Right lobe of liver (tissue), 6 donors: ENCODE measurements around the gene SLC22A4. TPM values are rescaled to one million over a fixed set of nuclear protein-coding genes. Genes with fewer than 3 reads are reported as not detected.

Experiments used
- ATAC-seq, 4 donors: fragments of 200-7000 bp; cut with Tn5 transposase; one replicate each; pipeline ENCODE4 v1.9.1; 2020; ENCODE audit warnings: mild to moderate bottlenecking in 4 of 4, moderate library complexity in 4 of 4
- DNase-seq, 3 donors: peaks; one replicate each; pipeline ENCODE4 v3.0.0-alpha.2; 2020
- H3K27ac ChIP-seq, 3 donors: fragments of 200-600 bp; one replicate each; pipeline ENCODE4 v1.8.0; 2022
- H3K27me3 ChIP-seq, 2 donors: fragments of 200-600 bp; one replicate each; pipeline ENCODE4 v1.8.0; 2022
- H3K36me3 ChIP-seq, 4 donors: fragments of 200-600 bp; sonication (generic) in 1 of 4; one replicate each; pipeline versions ENCODE4 v1.5.1 to v1.8.0; 2017 to 2022; ENCODE audit warnings: control low read depth in 1 of 4
- H3K4me1 ChIP-seq, 4 donors: fragments of 200-600 bp; sonication (generic) in 1 of 4; one replicate each; pipeline versions ENCODE4 v1.5.1 to v1.8.0; 2017 to 2022; ENCODE audit warnings: control low read depth in 1 of 4
- H3K4me3 ChIP-seq, 3 donors: fragments of 200-600 bp; one replicate each; pipeline ENCODE4 v1.8.0; 2022
- H3K9me3 ChIP-seq, 4 donors: fragments of 200-600 bp; sonication (generic) in 1 of 4; one replicate each; pipeline versions ENCODE4 v1.5.1 to v1.8.0; 2017 to 2022; ENCODE audit warnings: control low read depth in 1 of 4
- CTCF ChIP-seq, 4 donors: fragments of 200-600 bp in 3 of 4; fragments of 450-650 bp in 1 of 4; IDR thresholded peaks; one replicate each; pipeline versions ENCODE4 v1.5.1 to v1.8.0; 2016 to 2022; ENCODE audit warnings: antibody characterized with exemption in 4 of 4, mild to moderate bottlenecking in 2 of 4
- POLR2A ChIP-seq: fragments of 450-650 bp; IDR thresholded peaks from one replicate; pipeline ENCODE4 v1.6.1; 2017; ENCODE audit warnings: antibody characterized with exemption, mild to moderate bottlenecking
- WGBS: methylation state at CpG from one replicate; pipeline ENCODE4 v1.1.6; 2018; ENCODE audit warnings: low coverage, low lambda C conversion rate; ENCODE audit not compliant: insufficient coverage; ENCODE audit errors: missing lambda C conversion rate; 5-methylcytosine and 5-hydroxymethylcytosine counted together
- intact Hi-C, 2 donors: fragments of 100-400 bp; cut with DNase I; formaldehyde crosslinking; loops; one replicate each; pipeline versions ENCODE4 v1.11.2 to v1.14.1; 2022
- total RNA-seq, 6 experiments: library from RNA; depleted of rRNA in 2 of 6; stranded (reverse); fragments of >200 nt in 2 of 6; fragmentation: NEBNext Ultra II Directional in 3 of 6; extraction: Animal tissue kit (Norgen Biotek cat#: 25700) in 3 of 6; gene quantifications; one replicate each; pipeline versions ENCODE4 v1.1.0 to v1.2.4, GENCODE V29; 2016 to 2023
- donor health status: DM: no; HTN: yes; CAD: no.
- donor health status: DM: no; HTN: no; CAD: no.
- donor health status: DM: no; HTN: no; CAD: no.
- donor health status: DM: no; HTN: yes; CAD: no.
- donor health status: DM: no; HTN: yes; CAD: no.

The SLC22A4 gene
- total RNA-seq, 6 experiments from 2014 or later = 0.31 to 0.59 (median 0.36) TPM

GRCh38 chr5:132389585-132390286, 95.5 kb downstream of the SLC22A4 start:
- Histone ChIP-seq H3K27me3 (no peaks in the 10 kb centered on the region), H3K36me3 (peaks cover 0 to 31% (median 7%) of the 10 kb centered on the region in 4 donors), H3K9me3 (no peaks in the 10 kb centered on the region), H3K27ac (peak overlapping the region in 2 of 3 donors; percentile 41 to 78), H3K4me1 (peaks cover 0 to 34% (median 7%) of the 10 kb centered on the region in 4 donors), H3K4me3 (no peak overlapping the region)
- no peak for DNase-seq
- 95% methylated on average over 8 of the region's 10 CpGs for WGBS
- intact Hi-C loops = loop anchor here (5.0 to 10.0 kb wide), 2 partner anchors 113 to 115 kb away; no protein-coding TSS in a partner anchor
- TF ChIP-seq CTCF (IDR thresholded peaks at IDR 0.05) (no peak), POLR2A (no peak)
- ATAC-seq = no peak

GRCh38 chr5:132391247-132391646, 97.1 kb downstream of the SLC22A4 start:
- ATAC-seq (no peak), DNase-seq (no peak)
- Histone ChIP-seq H3K9me3 (no peaks in the 10 kb centered on the region), H3K27me3 (no peaks in the 10 kb centered on the region), H3K27ac (no peak overlapping the region), H3K36me3 (peaks cover 0 to 33% (median 8%) of the 10 kb centered on the region in 4 donors), H3K4me3 (no peak overlapping the region), H3K4me1 (peaks cover 0 to 23% (median 7%) of the 10 kb centered on the region in 4 donors)
- no peak for TF ChIP-seq POLR2A
- TF ChIP-seq CTCF (IDR thresholded peaks at IDR 0.05) = no peak
- WGBS = 60% methylated on average over 4 of the region's 5 CpGs
- intact Hi-C loops = no loop called here

- H3K36me3 ChIP-seq = peaks cover 0 to 33% (median 8%) of the 10 kb centered on the region in 4 donors
- TF ChIP-seq CTCF (IDR thresholded peaks at IDR 0.05) (no peak), POLR2A (no peak)
- no peaks in the 10 kb centered on the region for H3K27me3 ChIP-seq
- H3K9me3 ChIP-seq = no peaks in the 10 kb centered on the region
- peaks cover 0 to 17% (median 5%) of the 10 kb centered on the region in 4 donors for H3K4me1 ChIP-seq
- DNase-seq (no peak), ATAC-seq (no peak)
- no peak overlapping the region for H3K27ac ChIP-seq
- H3K4me3 ChIP-seq = no peak overlapping the region
- intact Hi-C loops = no loop called here
Measured at GRCh38 chr5:132391870-132392269, 97.7 kb downstream of the SLC22A4 start.

GRCh38 chr5:132392411-132392810, 98.2 kb downstream of the SLC22A4 start:
- Histone ChIP-seq H3K27me3 (no peaks in the 10 kb centered on the region), H3K4me1 (peaks cover 0 to 12% (median 3%) of the 10 kb centered on the region in 4 donors), H3K36me3 (peaks cover 0 to 33% (median 8%) of the 10 kb centered on the region in 4 donors), H3K9me3 (no peaks in the 10 kb centered on the region), H3K4me3 (no peak overlapping the region), H3K27ac (no peak overlapping the region)
- ATAC-seq = no peak
- no peak for DNase-seq
- intact Hi-C loops = no loop called here
- 90% methylated on average over 6 of the region's 8 CpGs for WGBS
- no peak for TF ChIP-seq CTCF (IDR thresholded peaks at IDR 0.05)
- TF ChIP-seq POLR2A = no peak
